HCT116 (cell line): ENCODE results near the gene DNAJA4. TPM values are rescaled to one million over a fixed set of nuclear protein-coding genes. Genes with fewer than 3 reads are reported as not detected.

ENCODE experiments used
- ATAC-seq: fragments of 200-7000 bp; cut with Tn5 transposase; 2 replicates; pipeline ENCODE4 v1.9.1; 2020; ENCODE audit warnings: mild to moderate bottlenecking, moderate library complexity
- BruUV-seq: library from RNA; stranded (reverse); fragments of 400-500 nt; replicated peaks from 2 replicates; lab custom pipeline; 2021; lab: Mats Ljungman, UMichigan
- CTCF ChIA-PET: fragments of 300-600 bp; sonication (Branson Sonifier 250); formaldehyde crosslinking; loops from one replicate; lab custom pipeline; 2021; ENCODE audit warnings: antibody characterized with exemption; lab: Charles Lee
- POLR2A ChIA-PET: fragments of 300-600, 350-600 bp; sonication (Branson Sonifier 250); formaldehyde crosslinking; loops from one replicate; lab custom pipeline; 2021; ENCODE audit warnings: antibody characterized with exemption; lab: Charles Lee
- RAD21 ChIA-PET, 2 experiments: fragments of 300-600 bp; sonication (Branson Sonifier 250); formaldehyde crosslinking; loops; one replicate each; lab custom pipeline; 2023; ENCODE audit warnings: low total read pairs in 2 of 2; ENCODE audit not compliant: uncharacterized antibody in 2 of 2, unreplicated experiment in 2 of 2, low non-redundant PET in 1 of 2; lab: Charles Lee
- DNase-seq: peaks from one replicate; pipeline ENCODE4 v3.0.0-alpha.2; 2010; ENCODE audit warnings: low read depth, low spot score
- H2AFZ ChIP-seq: fragments of 200-600 bp; shearing (Covaris generic), sonication (generic); 2 replicates; pipeline ENCODE4 v1.6.1; 2017; ENCODE audit warnings: low read depth, mixed run types, mixed read lengths, antibody characterized with exemption, low read length; ENCODE audit not compliant: poor library complexity, severe bottlenecking
- H3K27ac ChIP-seq: 2 replicates; pipeline ENCODE4 v1.5.1; 2012; ENCODE audit warnings: low read depth, low read length
- H3K27me3 ChIP-seq: fragments of 200-600 bp; sonication (generic); 2 replicates; pipeline ENCODE4 v1.6.1; 2016; ENCODE audit warnings: mixed run types, low read length, mixed read lengths; ENCODE audit not compliant: insufficient read depth
- H3K36me3 ChIP-seq, 2 experiments: fragments of 200-500 bp in 1 of 2; fragments of 200-600 bp in 1 of 2; sonication (Bioruptor generic) in 1 of 2; sonication (generic) in 1 of 2; 2 replicates each; pipeline versions ENCODE4 v1.5.1 to v1.6.1; 2014 to 2016; ENCODE audit warnings: low read length in 2 of 2, inconsistent platforms in 1 of 2, mixed read lengths in 1 of 2, mixed run types in 1 of 2; ENCODE audit not compliant: insufficient read depth in 2 of 2, control insufficient read depth in 1 of 2
- H3K4me1 ChIP-seq, 2 experiments: fragments of 200-600 bp in 1 of 2; sonication (generic) in 1 of 2; 2 replicates each; pipeline versions ENCODE4 v1.5.1 to v1.6.1; 2012 to 2017; ENCODE audit warnings: low read length in 2 of 2, inconsistent platforms in 1 of 2, mild to moderate bottlenecking in 1 of 2, mixed read lengths in 1 of 2, mixed run types in 1 of 2, moderate library complexity in 1 of 2; ENCODE audit not compliant: insufficient read depth in 2 of 2, control insufficient read depth in 1 of 2
- H3K4me2 ChIP-seq: fragments of 200-600 bp; sonication (generic); 2 replicates; pipeline ENCODE4 v1.6.1; 2017; ENCODE audit warnings: mixed run types, low read length, mixed read lengths
- H3K4me3 ChIP-seq, 2 experiments: fragments of 200-600 bp in 1 of 2; sonication (generic) in 1 of 2; replicated peaks in 1 of 2; 2 replicates each; pipeline ENCODE4 v1.5.1; 2011 to 2016; ENCODE audit warnings: low read length in 2 of 2, control low read depth in 1 of 2, low read depth in 1 of 2, mild to moderate bottlenecking in 1 of 2, mixed read lengths in 1 of 2, mixed run types in 1 of 2
- H3K79me2 ChIP-seq: fragments of 200-600 bp; sonication (generic); 2 replicates; pipeline ENCODE4 v1.6.1; 2017; ENCODE audit warnings: mild to moderate bottlenecking, mixed run types, low read length, moderate library complexity, mixed read lengths; ENCODE audit not compliant: insufficient read depth
- H3K9ac ChIP-seq: fragments of 200-600 bp; sonication (generic); 2 replicates; pipeline ENCODE4 v1.6.1; 2016; ENCODE audit warnings: low read length, mixed read lengths
- H3K9me2 ChIP-seq: fragments of 200-600 bp; sonication (generic), shearing (Covaris generic); 2 replicates; pipeline ENCODE4 v1.6.1; 2017; ENCODE audit warnings: mixed run types, mild to moderate bottlenecking, moderate library complexity; ENCODE audit not compliant: insufficient read depth
- H3K9me3 ChIP-seq, 2 experiments: fragments of 200-500 bp in 1 of 2; fragments of 200-600 bp in 1 of 2; sonication (Bioruptor generic) in 1 of 2; sonication (generic) in 1 of 2; 2 replicates each; pipeline ENCODE4 v1.6.1; 2014 to 2017; ENCODE audit warnings: low read length in 2 of 2, mixed read lengths in 2 of 2, inconsistent platforms in 1 of 2, low read depth in 1 of 2, mild to moderate bottlenecking in 1 of 2, mixed run types in 1 of 2, moderate library complexity in 1 of 2; ENCODE audit not compliant: control insufficient read depth in 1 of 2, insufficient read depth in 1 of 2
- H4K20me1 ChIP-seq: fragments of 200-600 bp; sonication (generic), shearing (Covaris generic); 2 replicates; pipeline ENCODE4 v1.6.1; 2017; ENCODE audit warnings: mixed run types, mild to moderate bottlenecking, moderate library complexity; ENCODE audit not compliant: insufficient read depth
- ATF3 ChIP-seq: IDR thresholded peaks from 2 replicates; pipeline ENCODE4 v1.6.1; 2012
- CBX3 ChIP-seq: IDR thresholded peaks from 2 replicates; pipeline ENCODE4 v1.6.1; 2012; ENCODE audit warnings: low read depth
- CEBPB ChIP-seq: IDR thresholded peaks from 2 replicates; pipeline ENCODE4 v1.6.1; 2012; ENCODE audit warnings: low read depth
- ELF1 ChIP-seq: IDR thresholded peaks from 2 replicates; pipeline ENCODE4 v1.6.1; 2012; ENCODE audit warnings: low read depth, borderline replicate concordance
- EZH2 ChIP-seq: fragments of 200-600 bp; sonication (generic); IDR thresholded peaks from 2 replicates; pipeline ENCODE4 v1.6.1; 2017; ENCODE audit warnings: antibody characterized with exemption, mixed run types
- EZH2phosphoT487 ChIP-seq: fragments of 200-600 bp; IDR thresholded peaks from 2 replicates; pipeline ENCODE4 v1.6.1; 2018; ENCODE audit warnings: antibody characterized with exemption, borderline replicate concordance
- FOSL1 ChIP-seq: IDR thresholded peaks from 2 replicates; pipeline ENCODE4 v1.6.1; 2012; ENCODE audit warnings: low read depth
- JUND ChIP-seq: IDR thresholded peaks from 2 replicates; pipeline ENCODE4 v1.6.1; 2012
- MAX ChIP-seq: IDR thresholded peaks from 2 replicates; pipeline ENCODE4 v1.6.1; 2012
- POLR2A ChIP-seq: IDR thresholded peaks from 2 replicates; pipeline ENCODE4 v1.7.0; 2011; ENCODE audit warnings: borderline replicate concordance; ENCODE audit not compliant: insufficient read depth, insufficient read length; ENCODE audit errors: extremely low read depth
- POLR2AphosphoS5 ChIP-seq: IDR thresholded peaks from 2 replicates; pipeline ENCODE4 v1.6.1; 2011; ENCODE audit warnings: mild to moderate bottlenecking, low read depth, low read length, moderate library complexity
- RAD21 ChIP-seq: IDR thresholded peaks from 2 replicates; pipeline ENCODE4 v1.6.1; 2012; ENCODE audit warnings: low read depth, mild to moderate bottlenecking
- SIN3A ChIP-seq: IDR thresholded peaks from 2 replicates; pipeline ENCODE4 v1.6.1; 2012; ENCODE audit warnings: low read depth
- SP1 ChIP-seq: IDR thresholded peaks from 2 replicates; pipeline ENCODE4 v1.6.1; 2012; ENCODE audit warnings: low read depth
- SRF ChIP-seq: IDR thresholded peaks from 2 replicates; pipeline ENCODE4 v1.6.1; 2012; ENCODE audit warnings: low read depth
- TCF7L2 ChIP-seq: IDR thresholded peaks from 2 replicates; pipeline ENCODE4 v1.7.0; 2011; ENCODE audit warnings: borderline replicate concordance, inconsistent platforms; ENCODE audit not compliant: insufficient read depth, insufficient read length; ENCODE audit errors: extremely low read depth
- YY1 ChIP-seq: IDR thresholded peaks from 2 replicates; pipeline ENCODE4 v1.6.1; 2011; ENCODE audit warnings: low read length, low read depth, moderate library complexity, mild to moderate bottlenecking; ENCODE audit not compliant: insufficient replicate concordance; ENCODE audit errors: extremely low read depth
- ZBTB33 ChIP-seq: IDR thresholded peaks from 2 replicates; pipeline ENCODE4 v1.6.1; 2011; ENCODE audit warnings: mild to moderate bottlenecking, low read length, moderate library complexity; ENCODE audit not compliant: insufficient replicate concordance; ENCODE audit errors: extremely low read depth
- ZFX ChIP-seq: fragments of 450-650 bp; IDR thresholded peaks from 2 replicates; pipeline ENCODE4 v1.6.1; 2017
- ZNF274 ChIP-seq: fragments of 200-500 bp; sonication (Bioruptor generic); IDR thresholded peaks from 2 replicates; pipeline ENCODE4 v1.6.1; 2014; ENCODE audit warnings: mild to moderate bottlenecking, low read depth, low read length, inconsistent platforms
- intact Hi-C: fragments of 100-400 bp; cut with micrococcal nuclease; formaldehyde crosslinking; loops from 2 replicates; pipeline ENCODE4 v1.10.0; 2022
- total RNA-seq: library from RNA; stranded (reverse); gene quantifications from one replicate; pipeline ENCODE4 v1.2.1, GENCODE V29; 2021; ENCODE audit not compliant: unreplicated experiment

DNAJA4 gene
- total RNA-seq, 1 experiment from 2014 or later = 66.6 TPM

GRCh38 chr15:78320183-78320582, 55.8 kb downstream of the DNAJA4 start:
- no peaks in the 10 kb centered on the region for H3K36me3 ChIP-seq
- H3K79me2 ChIP-seq = no peaks in the 10 kb centered on the region
- H3K4me2 ChIP-seq = no peak overlapping the region
- H4K20me1 ChIP-seq = no peaks in the 10 kb centered on the region
- H3K27me3 ChIP-seq = no peaks in the 10 kb centered on the region
- H3K27ac ChIP-seq = no peak overlapping the region
- no peak overlapping the region for H2AFZ ChIP-seq
- CTCF ChIA-PET = no interaction called here
- no peaks in the 10 kb centered on the region for H3K9me3 ChIP-seq
- RAD21 ChIA-PET = no interaction called here
- ATAC-seq = no peak
- POLR2A ChIA-PET = interaction anchor here (1.2 kb wide), 1 partner anchor 21 kb away, joined by 3 read pairs; the partner anchor contains the start of gene SKIC8
- BruUV-seq = no TSS peak
- intact Hi-C loops = no loop called here
- no peaks in the 10 kb centered on the region for H3K9me2 ChIP-seq
- TF ChIP-seq TCF7L2 (no peak), ATF3 (no peak), FOSL1 (no peak)
- H3K4me3 ChIP-seq = no peak overlapping the region
- H3K4me1 ChIP-seq = peaks cover 0 to 8% of the 10 kb centered on the region in 2 experiments; a peak in 2 of 4 replicates
- no peak overlapping the region for H3K9ac ChIP-seq
- no peak for DNase-seq

GRCh38 chr15:78321041-78321570, 56.7 kb downstream of the DNAJA4 start:
- TF ChIP-seq ZNF274 (no peak), JUND (no peak), ZFX (no peak), POLR2AphosphoS5 (no peak), RAD21 (no peak), SIN3A (no peak), POLR2A (no peak), FOSL1 (no peak), CEBPB (no peak), YY1 (no peak), TCF7L2 (no peak), EZH2phosphoT487 (no peak), CBX3 (no peak), ZBTB33 (no peak), ATF3 (no peak), MAX (no peak), SRF (no peak), SP1 (no peak), ELF1 (no peak), EZH2 (no peak)
- TF ChIP-seq, all 23 proteins: peak for 0
- Histone ChIP-seq H3K36me3 (no peaks in the 10 kb centered on the region), H3K4me1 (peaks cover 0 to 8% of the 10 kb centered on the region in 2 experiments; a peak in 2 of 4 replicates), H2AFZ (no peak overlapping the region), H3K79me2 (no peaks in the 10 kb centered on the region), H3K4me2 (no peak overlapping the region), H3K4me3 (no peak overlapping the region), H3K9me2 (no peaks in the 10 kb centered on the region), H3K27me3 (no peaks in the 10 kb centered on the region), H4K20me1 (no peaks in the 10 kb centered on the region), H3K27ac (no peak overlapping the region), H3K9ac (no peak overlapping the region), H3K9me3 (no peaks in the 10 kb centered on the region)
- ATAC-seq (no peak), DNase-seq (no peak)
- CTCF ChIA-PET = no interaction called here
- RAD21 ChIA-PET = no interaction called here
- BruUV-seq = no TSS peak
- intact Hi-C loops = no loop called here
- POLR2A ChIA-PET = interaction anchor here (1.2 kb wide), 1 partner anchor 22 kb away, joined by 3 read pairs; the partner anchor contains the start of gene SKIC8
